NCI-H2081 (cell line): ENCODE results near the gene STX17.
A peak's percentile ranks its signal among the peaks of the same experiment; 100 is the strongest.

Source experiments
- DNase-seq, 2 experiments: peaks; one replicate each; lab custom pipeline; 2025; lab: John Stamatoyannopoulos, UW

STX17 gene

DNA sequence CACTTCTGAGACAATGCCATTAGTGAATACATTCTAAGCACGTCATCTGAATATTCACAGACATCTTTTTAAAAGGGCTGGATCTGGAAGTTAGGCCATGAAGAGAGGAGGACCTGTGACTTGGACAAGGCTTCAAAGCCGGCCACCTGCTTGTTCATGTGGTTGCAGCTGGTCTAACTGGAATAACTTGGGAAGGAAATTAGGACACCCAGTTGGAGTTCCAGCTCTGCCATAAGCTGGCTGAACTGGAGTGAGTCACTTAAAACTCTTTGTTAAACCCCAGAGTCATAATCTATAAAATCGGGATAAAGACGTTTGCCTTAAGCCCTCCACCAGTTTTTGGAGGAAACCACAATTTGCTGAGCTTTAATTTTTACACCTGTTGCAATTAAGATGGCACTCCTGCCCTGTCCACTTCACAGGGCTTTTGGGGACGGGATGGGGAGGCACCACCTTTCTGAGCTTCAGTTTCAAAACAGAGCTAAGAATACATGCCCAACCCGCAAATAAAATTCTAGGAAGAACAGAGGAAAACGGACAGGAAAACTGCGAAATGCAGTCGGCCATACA is 536 bp upstream of the STX17 start:
- DNase-seq: no peak

GRCh38 chr9:99907208-99907532 is 716 bp downstream of the STX17 start:
- no peak for DNase-seq

DNA sequence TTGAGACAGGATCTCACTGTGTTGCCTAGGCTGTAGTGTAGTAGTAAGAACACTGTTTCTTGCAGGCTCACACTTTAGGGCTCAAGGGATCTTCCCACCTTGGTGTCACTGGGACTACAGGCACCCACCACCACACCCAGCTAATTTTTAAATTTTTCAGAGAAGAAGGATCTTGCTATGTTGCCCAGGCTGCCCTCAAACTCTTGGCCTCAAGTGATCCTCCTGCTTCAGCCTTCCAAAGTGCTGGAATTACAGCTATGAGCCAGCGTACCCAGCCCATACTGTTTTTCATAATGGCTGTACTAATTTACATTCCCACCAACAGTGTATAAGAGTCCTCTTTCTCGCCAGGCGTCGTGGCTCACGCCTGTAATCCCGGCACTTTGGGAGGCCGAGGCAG is 5.1 kb downstream of the STX17 start:
- no peak for DNase-seq

DNA sequence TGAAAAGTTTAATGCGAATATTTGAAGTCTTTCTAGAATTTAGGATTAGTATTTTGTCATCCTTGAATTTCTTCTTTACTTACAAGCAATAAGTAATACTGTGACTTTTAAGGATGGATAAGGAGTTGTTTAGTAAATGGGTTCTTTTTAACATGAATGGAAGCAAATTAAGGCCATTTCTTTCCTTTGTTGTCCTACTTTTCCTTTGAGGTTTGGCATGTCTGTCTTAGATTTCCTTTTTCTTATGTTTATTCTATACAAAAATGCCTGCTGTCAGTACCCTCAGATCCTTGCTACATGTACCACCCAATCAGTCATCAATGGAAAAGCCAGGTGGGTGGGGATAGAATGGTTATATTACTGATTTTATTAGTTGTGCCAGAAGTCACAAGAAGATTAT is 10.2 kb downstream of the STX17 start:
- DNase-seq: no peak

DNA sequence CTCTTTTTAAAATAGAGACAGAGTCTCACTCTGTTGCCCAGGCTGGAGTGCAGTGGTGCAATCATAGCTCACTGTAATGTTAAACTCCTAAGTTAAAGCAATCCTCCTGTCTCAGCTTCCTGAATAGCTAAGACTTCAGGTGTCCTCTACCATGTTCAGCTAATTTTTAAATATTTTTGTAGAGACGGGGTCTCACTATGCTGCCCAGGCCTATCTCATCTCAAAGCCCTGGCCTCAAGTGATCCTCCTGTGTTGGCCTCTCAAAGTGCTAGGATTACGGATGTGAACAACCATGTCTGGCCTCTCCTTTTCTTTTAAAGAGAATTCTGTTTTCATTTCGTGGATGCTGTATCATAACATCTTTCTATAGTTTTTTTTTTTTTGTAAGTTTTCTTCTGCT is 11.7 kb downstream of the STX17 start:
- no peak for DNase-seq

DNA sequence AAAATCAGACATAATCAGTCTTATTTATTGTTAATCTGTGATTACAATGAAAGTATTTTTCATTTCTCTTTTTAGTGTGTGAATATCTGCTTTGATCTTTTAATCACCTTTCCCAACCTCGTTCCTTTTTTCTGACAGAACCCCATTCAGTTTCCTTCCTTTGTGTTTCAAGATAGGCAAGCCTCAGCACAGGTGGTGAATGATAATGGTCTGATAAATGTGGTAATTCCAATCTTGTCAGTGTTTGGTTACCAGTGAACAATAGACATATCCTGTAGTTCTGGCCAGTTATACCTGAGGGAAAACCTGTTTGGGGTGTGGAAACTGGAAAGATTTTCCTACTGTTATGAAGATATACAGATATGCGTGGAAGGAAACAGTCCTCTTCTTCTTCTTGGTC is 13.5 kb downstream of the STX17 start:
- no peak for DNase-seq

- no peak for DNase-seq
Measured at GRCh38 chr9:99921875-99922710, 15.6 kb downstream of the STX17 start.

DNA sequence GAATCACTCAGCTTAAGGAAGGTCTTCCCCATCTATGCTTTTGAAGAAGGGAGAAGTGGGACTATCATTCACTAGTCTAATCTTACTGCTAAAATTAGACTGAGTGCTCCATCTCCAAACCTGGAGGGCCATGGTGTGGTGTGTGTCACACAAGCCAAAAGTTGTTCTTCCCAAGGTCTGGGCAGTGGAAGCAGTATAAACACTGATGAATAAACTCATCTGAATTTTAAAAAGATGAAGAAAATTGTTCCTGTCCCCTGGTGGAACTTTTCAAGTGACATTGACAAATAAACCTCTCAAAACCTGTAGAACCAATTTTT is 16.2 kb downstream of the STX17 start:
- no peak for DNase-seq

- no peak for DNase-seq
Measured at GRCh38 chr9:99925541-99925940, 19.1 kb downstream of the STX17 start.

DNA sequence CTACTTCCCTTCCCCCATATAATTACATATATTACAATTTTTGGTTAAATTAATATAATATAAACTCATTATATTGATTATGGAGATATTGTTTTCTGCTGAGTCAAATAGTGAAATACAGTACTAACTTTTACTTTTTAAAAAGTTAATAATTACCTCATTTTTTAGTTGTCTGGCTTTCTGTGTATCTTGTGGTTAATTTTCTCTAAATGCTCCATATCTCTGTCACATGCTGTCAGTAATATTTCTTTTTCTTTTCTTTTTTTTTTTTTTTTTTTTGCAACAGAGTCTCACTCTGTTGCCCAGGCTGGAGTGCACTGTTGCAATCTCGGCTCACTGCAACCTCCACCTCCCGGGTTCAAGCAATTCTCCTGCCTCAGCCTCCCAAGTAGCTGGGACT is 23.2 kb downstream of the STX17 start:
- DNase-seq: no peak

GRCh38 chr9:99931155-99931840 is 24.8 kb downstream of the STX17 start:
- DNase-seq: no peak

DNA sequence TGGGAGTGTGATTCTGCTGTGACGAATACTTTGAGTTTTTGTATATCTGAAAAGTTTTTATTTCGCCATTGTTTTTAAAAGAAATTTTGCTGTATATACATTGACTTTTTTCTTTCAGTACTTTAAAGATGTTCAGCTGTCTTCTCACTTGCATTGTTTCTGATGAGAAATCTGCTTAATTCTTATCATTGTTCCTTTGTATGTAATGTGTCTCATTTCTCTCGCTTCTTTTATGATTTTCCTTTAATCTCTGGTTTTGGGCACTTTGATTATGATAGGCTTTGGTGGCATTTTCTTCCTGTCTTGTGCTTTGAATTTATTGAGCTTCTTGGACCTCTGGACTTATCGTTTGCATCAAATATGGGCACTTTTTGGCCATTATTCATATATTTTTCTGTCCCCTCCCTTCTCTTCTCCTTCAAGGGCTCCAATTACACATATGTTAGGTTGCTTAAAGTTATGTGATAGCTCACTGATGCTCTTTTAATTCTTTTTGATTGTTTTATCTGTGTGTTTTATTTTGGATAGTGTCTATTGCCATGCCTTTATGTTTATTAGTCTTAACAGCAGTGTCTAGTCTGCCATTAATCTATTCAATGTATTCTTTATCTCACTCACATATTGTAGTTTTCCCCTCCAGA is 30.6 kb downstream of the STX17 start:
- no peak for DNase-seq

DNA sequence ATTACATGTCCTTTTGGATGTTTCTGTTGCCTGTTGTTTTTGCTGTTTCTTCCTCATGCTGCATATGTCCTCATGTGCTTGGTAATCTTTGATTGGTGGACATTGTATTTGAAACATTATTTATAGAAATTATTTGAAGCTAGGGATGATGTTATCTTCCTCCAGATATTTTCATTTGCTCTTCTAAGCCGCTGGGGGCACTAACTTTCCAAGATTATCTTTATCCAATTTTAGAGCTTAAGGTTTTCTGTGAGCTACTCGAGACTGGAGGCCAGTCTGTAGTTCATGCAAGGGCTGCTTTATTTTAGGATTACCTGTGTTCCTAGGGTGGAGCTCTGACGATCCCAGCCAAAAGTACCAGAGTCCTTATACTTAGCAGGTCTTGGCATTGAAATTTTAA is 40.9 kb downstream of the STX17 start:
- DNase-seq: no peak

DNA sequence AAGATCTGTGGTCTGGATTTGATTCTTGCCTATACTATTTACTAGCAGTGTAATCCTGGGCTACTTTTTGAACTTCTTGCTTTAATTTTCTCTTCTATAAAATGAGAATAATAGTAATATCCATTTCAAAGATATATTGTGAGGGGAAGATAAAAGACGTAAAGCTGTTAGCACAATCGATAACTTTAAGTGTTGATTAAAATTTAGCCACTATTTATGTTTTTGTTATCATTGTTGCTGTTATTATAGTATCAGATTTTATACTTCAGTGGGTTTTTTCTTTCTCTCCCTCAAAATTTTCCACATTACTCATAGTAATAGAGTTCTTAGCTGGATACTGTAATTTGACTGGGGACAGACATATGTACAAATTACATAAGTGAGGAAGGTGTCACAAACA is 42.0 kb downstream of the STX17 start:
- no peak for DNase-seq

DNA sequence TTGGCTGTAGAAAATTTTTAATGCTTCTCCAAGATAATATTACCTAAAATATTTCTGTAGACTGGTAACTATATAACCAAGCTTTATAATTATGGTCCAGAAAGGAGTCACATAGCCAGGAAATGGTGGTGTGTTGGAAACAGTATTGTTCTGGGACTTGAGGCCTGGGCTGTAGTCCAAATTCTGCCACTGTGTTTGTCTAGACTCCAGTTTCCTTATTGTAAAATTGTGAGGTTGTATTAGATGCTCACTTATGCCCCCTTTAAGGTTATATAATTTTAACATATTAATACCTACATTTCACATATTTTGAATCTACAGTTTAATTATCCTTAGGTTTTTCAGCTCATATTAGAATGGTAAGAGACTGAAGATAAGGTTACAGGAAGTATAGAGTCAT is 42.4 kb downstream of the STX17 start:
- peak; percentile 12 to 75 for DNase-seq

DNA sequence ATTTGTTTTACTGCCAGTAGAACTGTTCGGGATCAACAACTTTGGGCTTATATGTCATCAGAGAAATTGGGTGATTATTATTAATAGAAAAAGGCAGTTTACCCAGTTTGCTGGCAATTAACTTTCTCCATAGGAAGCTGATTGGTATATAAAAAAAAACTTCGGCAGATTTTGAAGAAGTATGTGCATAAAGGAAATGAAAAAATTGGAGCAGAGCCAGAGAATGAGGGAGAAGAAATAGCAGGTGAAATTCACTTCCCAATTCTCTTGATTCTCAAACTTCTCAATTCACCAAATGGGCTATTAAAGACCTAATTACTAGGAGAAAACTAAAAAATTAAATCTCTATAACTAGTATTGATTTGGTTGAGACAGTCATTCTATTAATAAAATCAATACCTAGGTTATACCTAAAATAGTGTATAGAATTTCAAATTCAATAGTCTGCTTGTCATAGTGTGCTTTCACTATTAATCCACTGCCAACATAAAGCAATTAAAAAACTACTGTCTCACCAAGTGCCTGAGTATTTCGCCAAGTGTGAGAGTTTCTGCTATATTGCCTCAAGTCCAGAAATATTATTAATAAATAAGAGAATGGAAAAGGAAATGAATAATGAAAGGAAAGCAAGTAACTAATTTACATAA is 47.5 kb downstream of the STX17 start:
- no peak for DNase-seq

DNA sequence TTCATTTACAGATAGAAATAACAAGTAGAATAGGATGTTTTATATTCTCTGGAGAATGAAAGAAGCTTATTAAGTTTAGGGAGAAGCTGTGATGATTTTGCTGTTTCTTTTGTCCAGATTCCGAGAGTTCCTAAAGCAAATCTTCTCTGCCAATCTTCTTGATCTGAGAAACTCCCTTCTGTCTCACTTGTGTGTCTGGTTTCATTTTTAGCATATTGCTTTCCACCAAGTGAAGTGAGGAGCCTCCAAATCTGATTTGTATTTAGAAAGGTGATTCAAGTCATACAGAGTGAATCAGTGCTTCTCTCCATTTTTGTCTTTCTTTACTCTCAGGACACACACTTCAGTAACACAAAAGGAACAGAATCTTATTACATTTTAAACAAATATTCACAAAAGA is 48.4 kb downstream of the STX17 start:
- no peak for DNase-seq

DNA sequence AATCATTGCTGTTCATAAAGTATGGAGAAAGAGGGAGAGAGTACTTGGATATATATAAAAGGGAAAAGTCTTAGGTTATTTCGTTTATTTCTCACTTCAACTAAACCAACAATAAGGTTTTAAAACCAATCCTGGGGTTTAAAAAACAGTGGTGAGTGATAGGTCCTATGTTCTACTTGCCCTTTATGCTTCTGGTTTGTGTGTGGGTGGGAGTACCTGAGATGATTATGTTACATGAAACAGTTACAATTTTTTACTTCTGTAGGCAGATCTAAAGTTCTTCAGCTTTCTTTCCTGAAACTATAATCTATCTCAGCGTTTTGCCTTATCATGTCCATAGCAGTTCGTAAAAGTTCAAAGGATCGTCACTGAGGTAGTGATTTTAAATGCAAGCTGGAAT is 49.2 kb downstream of the STX17 start:
- no peak for DNase-seq

DNA sequence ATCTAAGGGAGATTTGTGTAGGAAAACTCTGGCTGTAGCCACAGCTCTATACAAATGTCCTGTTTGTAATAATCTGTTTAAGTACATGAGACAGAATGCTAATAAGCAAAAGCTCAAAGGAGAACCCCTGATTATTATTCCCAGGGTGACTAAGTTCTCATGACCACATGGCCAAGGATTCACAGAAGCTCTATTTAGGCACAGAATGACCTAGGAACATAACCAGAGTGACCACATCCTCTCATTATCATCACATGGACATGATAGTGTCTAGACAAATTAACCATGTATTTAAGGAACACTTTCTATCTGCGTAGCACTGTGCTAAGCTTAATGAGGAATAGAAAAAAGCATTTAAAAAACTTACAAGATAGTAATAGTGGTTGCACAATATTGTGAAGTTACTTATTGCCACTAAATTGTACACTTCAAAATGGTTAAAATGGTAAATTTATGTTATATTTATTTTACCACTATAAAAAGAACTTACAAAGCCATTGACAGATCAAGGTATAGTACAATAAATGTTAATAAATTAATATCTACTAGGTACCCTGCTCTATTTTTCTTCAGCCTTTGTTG is 56.3 kb downstream of the STX17 start:
- no peak for DNase-seq

DNA sequence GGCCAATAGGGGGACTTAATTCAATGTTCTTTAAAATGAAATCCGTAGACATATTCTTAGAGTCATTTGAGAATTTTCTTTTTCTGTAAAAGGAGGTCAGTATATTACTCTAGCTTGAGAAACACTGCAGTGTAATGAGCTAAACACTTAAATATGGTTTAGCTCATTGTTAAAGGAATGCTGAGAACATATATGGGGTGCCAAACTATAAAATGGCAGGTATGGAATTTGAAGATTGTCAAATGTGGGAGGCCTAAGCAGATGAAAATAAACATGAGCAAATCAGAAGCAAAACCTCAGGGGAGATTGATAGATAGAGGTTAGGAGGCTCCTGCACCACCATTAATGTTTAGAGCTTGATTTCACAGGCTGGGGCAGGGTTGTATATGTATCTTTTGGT is 57.9 kb downstream of the STX17 start:
- DNase-seq: no peak

DNA sequence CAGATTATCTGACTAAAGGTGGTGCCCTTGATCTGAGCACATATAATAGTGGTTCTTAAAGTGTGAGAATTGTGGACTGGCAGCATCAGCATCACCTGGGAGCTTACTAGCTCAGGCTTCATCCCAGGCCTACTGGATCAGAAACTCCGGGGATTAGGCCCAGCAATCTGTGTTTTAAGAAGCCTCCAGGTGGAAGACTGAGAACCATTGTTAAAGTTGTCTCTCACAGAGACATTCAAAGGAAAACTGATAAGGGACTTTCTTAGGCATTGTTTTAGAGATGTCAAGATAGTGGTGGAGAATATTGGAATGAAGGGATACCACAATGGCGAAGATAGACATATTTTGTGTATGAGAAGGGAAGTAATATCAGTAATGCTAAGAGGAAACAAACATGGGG is 59.5 kb downstream of the STX17 start:
- DNase-seq: no peak

- DNase-seq: no peak
Measured at GRCh38 chr9:99966716-99967115, 60.3 kb downstream of the STX17 start.
